Ishikawa (cell line): ENCODE measurements around the gene TRPV5.

ENCODE experiments used
- CEBPB ChIP-seq: IDR thresholded peaks from 2 replicates; pipeline ENCODE4 v1.6.1; 2012
- CREB1 ChIP-seq: IDR thresholded peaks from 2 replicates; pipeline ENCODE4 v1.6.1; 2012; ENCODE audit warnings: low read depth
- EGR1 ChIP-seq: IDR thresholded peaks from 2 replicates; pipeline ENCODE4 v1.6.1; 2012
- EP300 ChIP-seq: IDR thresholded peaks from 2 replicates; pipeline ENCODE4 v1.6.1; 2012; ENCODE audit warnings: borderline replicate concordance
- FOXM1 ChIP-seq: IDR thresholded peaks from 2 replicates; pipeline ENCODE4 v1.6.1; 2012; ENCODE audit warnings: low read depth, borderline replicate concordance
- NFIC ChIP-seq: IDR thresholded peaks from 2 replicates; pipeline ENCODE4 v1.6.1; 2012
- RAD21 ChIP-seq: IDR thresholded peaks from 2 replicates; pipeline ENCODE4 v1.6.1; 2012; ENCODE audit warnings: low read depth
- TAF1 ChIP-seq: IDR thresholded peaks from 2 replicates; pipeline ENCODE4 v1.6.1; 2012; ENCODE audit warnings: low read depth, mild to moderate bottlenecking
- TEAD4 ChIP-seq: IDR thresholded peaks from 2 replicates; pipeline ENCODE4 v1.6.1; 2012
- YY1 ChIP-seq: IDR thresholded peaks from 2 replicates; pipeline ENCODE4 v1.6.1; 2012; ENCODE audit warnings: low read depth
- ZBTB7A ChIP-seq: IDR thresholded peaks from 2 replicates; pipeline ENCODE4 v1.6.1; 2012; ENCODE audit warnings: low read depth
- TF ChIP-seq, protein P1 (sequence below): IDR thresholded peaks from 2 replicates; pipeline ENCODE4 v1.6.1; 2012; ENCODE audit warnings: low read depth, mild to moderate bottlenecking
- TF ChIP-seq, protein P2 (sequence below): IDR thresholded peaks from 2 replicates; pipeline ENCODE4 v1.6.1; 2012
- TF ChIP-seq, protein P3 (sequence below): IDR thresholded peaks from 2 replicates; pipeline ENCODE4 v1.6.1; 2012

DNA sequence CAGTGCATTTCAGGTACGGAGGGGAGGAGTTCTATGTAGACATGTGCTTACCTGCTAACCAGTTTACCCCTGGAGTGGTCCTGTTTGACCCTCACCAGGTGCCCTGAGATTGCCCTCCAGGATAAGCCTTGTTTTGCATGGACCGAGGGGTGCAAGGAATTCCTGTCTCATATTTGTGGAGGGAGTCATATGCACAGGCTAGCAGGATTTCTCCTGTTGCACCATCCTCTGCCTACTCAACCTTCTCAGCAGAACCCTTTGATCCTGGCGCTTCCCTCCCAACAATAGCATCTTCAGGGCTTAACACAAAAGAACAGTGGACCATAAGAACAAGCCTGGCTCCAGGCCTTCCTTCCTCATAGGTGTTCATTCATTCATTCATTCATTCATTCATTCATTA is 55.2 kb downstream of the TRPV5 start:
- TF ChIP-seq, protein P1, sequence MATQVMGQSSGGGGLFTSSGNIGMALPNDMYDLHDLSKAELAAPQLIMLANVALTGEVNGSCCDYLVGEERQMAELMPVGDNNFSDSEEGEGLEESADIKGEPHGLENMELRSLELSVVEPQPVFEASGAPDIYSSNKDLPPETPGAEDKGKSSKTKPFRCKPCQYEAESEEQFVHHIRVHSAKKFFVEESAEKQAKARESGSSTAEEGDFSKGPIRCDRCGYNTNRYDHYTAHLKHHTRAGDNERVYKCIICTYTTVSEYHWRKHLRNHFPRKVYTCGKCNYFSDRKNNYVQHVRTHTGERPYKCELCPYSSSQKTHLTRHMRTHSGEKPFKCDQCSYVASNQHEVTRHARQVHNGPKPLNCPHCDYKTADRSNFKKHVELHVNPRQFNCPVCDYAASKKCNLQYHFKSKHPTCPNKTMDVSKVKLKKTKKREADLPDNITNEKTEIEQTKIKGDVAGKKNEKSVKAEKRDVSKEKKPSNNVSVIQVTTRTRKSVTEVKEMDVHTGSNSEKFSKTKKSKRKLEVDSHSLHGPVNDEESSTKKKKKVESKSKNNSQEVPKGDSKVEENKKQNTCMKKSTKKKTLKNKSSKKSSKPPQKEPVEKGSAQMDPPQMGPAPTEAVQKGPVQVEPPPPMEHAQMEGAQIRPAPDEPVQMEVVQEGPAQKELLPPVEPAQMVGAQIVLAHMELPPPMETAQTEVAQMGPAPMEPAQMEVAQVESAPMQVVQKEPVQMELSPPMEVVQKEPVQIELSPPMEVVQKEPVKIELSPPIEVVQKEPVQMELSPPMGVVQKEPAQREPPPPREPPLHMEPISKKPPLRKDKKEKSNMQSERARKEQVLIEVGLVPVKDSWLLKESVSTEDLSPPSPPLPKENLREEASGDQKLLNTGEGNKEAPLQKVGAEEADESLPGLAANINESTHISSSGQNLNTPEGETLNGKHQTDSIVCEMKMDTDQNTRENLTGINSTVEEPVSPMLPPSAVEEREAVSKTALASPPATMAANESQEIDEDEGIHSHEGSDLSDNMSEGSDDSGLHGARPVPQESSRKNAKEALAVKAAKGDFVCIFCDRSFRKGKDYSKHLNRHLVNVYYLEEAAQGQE: no peak
- TF ChIP-seq YY1 (no peak), RAD21 (no peak), CEBPB (no peak), ZBTB7A (no peak), TAF1 (no peak), NFIC (no peak), CREB1 (no peak), EP300 (no peak), TEAD4 (no peak), FOXM1 (no peak), EGR1 (no peak)
- TF ChIP-seq, protein P2, sequence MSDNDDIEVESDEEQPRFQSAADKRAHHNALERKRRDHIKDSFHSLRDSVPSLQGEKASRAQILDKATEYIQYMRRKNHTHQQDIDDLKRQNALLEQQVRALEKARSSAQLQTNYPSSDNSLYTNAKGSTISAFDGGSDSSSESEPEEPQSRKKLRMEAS: no peak
- TF ChIP-seq, protein P3, sequence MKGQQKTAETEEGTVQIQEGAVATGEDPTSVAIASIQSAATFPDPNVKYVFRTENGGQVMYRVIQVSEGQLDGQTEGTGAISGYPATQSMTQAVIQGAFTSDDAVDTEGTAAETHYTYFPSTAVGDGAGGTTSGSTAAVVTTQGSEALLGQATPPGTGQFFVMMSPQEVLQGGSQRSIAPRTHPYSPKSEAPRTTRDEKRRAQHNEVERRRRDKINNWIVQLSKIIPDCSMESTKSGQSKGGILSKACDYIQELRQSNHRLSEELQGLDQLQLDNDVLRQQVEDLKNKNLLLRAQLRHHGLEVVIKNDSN: no peak
